GM21723 (cell line): ENCODE measurements around the gene OR4C12.
"Not testable (repeated sequence)": the region's sequence is repeated elsewhere in the genome, so short reads cannot be mapped to it uniquely, and the experiment has no call there.

Experiments used
- ATAC-seq: cut with Tn5 transposase; IDR thresholded peaks from one replicate; pipeline ENCODE4 v1.9.1; 2021; ENCODE audit warnings: mild to moderate bottlenecking, moderate library complexity; ENCODE audit not compliant: unreplicated experiment

OR4C12 gene

DNA sequence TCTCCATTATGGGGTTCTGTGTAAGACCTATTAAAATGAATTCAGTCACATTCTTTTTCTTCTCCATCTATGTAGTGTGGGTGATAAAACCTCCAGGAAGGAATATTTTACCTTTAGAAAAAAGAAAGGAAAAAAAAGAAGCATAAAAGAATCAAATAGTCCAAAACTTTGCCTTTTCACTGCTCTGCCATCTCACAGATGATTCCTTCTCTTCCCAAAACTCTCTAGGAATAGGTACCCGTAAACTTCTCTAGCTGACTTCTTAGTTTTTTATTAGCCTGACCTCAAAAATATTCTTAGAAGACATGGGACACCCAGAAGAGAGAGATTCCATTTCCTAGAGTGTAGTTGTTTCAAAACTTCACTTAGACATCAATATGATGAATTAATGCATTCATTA, at the start of gene OR4C12:
OR4C12 (minus strand) TSS at position 101 of the 400 bp plus-strand sequence; CDS start at position 67, 34 bp downstream.
- not testable (repeated sequence) for ATAC-seq

DNA sequence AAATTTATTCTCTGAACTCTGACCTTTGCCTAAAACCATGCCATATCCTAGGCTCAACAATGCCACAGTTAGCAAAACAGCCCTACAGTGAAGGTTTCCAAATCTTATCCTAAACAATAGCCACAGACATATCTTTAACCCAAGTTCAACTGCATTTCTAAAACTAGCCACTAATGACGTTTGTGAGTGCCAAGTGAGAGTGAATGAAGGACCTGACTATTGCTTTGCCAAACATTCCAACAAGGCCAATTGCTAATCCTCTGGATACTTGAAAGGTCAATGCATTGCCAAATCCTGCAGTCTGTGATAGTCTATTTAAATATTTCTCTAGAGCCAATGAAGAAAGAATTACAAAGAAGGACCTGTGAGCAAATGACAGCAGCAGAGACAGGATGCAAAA, 47.9 kb upstream of the OR4C12 start:
- ATAC-seq, result no peak

DNA sequence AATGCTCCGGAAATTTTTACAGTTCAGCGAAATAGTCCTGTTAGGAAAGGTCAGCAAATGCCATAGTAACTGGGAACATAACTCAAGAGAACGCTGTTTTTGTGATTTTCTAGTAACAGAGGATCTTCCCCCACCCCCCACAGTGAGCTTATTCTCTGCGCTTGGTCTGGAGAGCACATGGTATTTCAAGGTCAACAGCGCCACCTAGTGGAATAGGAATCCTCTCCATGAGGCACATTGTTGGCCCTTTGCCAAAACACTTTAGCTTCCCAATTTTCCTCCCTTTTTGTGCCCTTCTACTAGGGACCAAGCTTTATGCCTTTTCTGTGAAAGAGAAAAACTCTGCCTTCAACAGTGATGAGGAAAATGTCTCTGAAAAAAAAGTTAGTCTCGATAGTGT, 13.2 kb upstream of the OR4C12 start:
- no peak for ATAC-seq

GRCh38 chr11:49973439-49973838, 8.9 kb downstream of the OR4C12 start:
- ATAC-seq, result not testable (repeated sequence)

- ATAC-seq, result no peak
Measured at GRCh38 chr11:49952091-49952490, 30.2 kb downstream of the OR4C12 start, which contains the start of gene OR4C13. Gene OR4C13, plus strand, starts transcription at chr11:49952391. Its CDS starts 32 bp downstream, at chr11:49952423.

GRCh38 chr11:49948701-49949100, 33.6 kb downstream of the OR4C12 start:
- ATAC-seq, result not testable (repeated sequence)
